Stimulated activated CD8-positive, alpha-beta memory T cell treated with anti-CD3 and anti-CD28 coated beads, Interleukin-7, amount 100 ng/mL, for 24 hours (primary cell): ENCODE measurements around the gene KRT16.
"Not testable (repeated sequence)": the region's sequence is repeated elsewhere in the genome, so short reads cannot be mapped to it uniquely, and the experiment has no call there.

ENCODE experiments used
- DNase-seq: peaks from one replicate; pipeline ENCODE4 v3.0.0-alpha.2; 2020; ENCODE audit warnings: low read depth

The KRT16 gene

DNA sequence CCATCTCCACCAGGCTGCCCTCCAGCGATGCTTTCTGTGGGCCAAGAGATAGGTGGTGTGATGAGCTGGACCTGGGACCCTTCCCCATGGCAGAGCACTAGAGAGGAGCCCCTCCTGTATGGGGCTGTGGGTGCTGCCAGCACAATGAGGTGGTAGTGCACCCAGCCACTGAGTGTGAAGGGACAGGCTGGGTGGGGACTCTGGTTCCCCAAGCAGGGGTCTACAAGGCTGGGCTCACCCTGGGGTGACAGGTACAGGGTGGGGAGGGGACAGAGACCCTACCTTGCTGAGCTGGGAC is 15.5 kb upstream of the KRT16 start:
- DNase-seq: not testable (repeated sequence)

DNA sequence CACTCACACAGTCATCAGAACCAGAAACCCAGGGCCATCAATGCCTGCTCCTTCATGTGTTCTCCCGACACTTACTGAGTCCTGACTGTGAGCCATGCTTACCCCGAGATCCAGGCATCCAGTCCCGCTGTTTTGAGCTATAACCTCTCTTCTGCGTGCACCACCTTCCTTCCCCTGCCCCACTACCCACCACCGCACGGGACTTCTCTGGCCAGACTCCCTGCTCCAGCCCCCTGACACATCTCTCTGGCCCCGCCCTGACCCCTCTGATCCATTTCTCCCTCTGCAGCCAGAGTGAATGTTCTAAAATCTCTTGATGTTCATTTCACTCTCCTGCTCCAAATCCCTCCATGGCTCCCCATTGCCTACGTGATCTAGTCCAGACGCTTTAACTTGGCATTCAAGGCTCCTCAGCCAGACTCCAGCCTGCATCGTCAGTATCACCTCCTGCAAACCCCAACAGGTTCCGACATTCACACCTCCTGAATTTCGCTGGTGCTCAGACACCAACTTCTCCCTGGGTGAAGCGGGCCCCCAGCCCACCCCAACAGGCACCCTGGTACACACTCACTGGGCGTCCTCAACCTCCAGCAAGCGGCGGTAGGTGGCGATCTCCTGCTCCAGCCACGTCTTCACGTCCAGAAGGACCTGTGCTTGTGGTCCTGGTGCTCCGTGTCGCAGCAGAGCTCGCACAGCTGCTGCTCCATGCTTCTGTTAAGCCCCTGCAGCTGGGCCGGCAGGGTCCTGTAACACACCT is 14.9 kb upstream of the KRT16 start:
- no peak for DNase-seq

DNA sequence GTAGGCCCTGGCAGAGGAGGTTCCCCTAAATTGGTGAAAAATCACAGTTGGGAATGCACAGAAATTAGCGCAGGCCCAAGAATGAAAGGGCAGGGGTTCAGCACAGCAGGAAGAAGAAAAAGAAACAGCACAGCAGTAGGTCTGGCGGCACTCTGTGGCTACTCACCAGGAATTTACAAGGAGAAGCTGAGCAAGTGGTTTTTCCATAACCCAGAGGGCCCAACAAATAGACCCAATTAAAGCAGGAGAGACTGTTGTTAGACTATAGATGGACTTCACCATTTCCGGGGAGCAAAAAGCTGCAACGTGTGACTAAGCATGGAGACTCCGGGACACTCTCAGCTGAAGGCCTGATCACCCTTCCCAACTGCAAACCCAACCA is 14.3 kb upstream of the KRT16 start:
- DNase-seq: not testable (repeated sequence)

DNA sequence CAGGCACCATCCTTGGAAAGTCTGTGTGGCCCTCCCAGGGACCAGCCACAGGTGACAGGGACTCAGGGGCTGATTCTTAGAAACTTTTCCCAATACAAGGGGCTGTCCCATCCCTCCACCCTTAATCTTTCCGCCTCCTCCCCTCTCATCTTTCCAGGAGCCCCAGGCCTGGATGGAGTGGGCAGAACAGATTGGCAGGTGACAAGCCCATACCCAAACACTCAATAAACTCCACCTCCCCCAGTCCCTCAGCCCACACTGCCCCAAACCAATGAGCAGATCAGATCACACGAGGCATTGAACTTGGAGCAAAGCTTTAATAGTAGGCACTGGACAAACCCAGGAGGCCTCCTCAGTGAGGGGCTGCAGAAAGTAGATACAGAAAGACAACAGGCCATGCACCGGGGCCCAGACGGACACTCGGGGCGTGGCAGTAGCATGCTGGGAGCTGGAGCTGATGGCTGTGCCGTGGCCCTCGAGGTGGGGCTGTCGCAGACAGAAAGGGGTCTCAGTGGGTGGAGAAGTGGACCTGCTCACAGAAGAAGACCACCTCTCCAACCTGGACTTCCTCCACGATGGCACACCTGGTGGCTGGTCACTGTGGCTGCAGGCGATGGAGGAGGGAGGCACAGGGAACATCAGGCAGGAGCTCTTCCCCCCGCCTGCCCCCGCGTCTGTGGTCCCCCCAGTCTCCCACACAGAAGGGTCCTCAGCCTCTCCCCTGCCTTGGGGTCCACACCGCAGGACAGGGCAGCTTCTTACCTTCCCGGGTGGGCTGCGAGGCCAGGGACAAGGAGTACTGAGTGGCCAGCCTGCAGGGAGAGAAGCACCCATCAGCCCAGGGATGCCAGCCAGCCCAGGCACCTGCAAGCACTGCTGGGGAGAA is 13.7 kb upstream of the KRT16 start:
- not testable (repeated sequence) for DNase-seq

DNA sequence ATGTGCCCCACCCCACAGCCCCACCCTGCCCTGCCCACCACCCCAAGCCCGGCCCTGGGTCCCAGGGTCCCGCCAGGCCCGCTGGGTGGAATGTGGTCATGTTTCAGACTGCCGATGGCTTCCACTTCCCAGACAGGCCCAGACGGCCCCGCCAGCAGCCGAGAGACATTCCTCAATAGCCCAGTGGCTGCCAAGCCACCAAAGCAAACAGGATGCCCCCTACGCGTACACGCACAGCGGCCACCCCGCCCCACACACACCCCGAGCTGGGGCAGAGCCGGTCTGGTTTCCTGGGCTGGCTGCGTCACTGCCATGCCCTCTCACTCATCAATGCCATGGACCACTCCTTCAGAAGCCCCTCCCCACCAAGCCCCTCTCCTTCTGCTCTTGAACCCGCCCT is 13.0 kb upstream of the KRT16 start:
- no peak for DNase-seq

DNA sequence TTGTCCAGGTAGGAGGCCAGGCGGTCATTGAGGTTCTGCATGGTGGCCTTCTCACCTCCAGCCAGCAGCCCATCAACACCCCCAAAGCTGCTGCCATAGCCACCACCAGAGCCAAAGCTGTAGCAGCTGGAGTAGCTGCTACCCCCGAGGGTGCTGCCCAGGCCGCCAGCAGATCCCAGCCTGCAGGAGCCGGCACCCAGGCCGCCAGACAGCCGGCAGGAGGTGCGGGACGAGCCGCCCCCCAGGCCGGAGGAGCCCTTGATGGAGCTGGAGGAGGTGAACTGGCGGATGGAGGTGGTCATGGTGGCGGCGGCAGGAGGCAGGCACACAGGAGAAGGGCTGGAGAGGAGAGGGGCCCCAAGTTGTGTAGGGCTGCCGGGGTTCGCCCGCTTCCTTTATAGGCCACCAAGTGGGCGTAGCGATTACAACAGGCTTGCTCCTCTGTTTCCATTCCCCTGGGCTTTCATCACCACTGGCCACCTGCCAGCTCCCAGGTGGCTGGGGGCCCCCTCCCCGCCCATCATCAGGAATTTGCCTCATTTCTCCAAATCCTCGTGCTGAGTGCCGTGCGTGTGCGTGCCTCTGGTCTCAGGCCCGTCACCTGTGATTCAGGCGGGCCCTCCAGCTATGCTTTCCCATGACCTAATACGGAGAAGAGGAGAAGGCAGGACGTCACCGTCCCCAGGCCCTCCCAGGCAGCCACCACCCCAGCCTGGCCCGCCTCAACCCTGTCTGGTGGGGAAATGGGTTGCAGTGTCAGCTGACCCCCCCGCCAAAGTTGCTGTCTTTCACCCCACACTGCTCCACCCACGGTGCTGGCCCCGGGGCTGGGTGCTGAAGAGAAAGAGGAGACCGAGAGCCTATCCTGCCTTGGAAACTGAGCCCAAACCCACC is 11.9 kb upstream of the KRT16 start, which contains the start of gene KRT17:
Gene KRT17, minus strand, starts transcription at position 368 of the 894 bp plus-strand sequence. Its CDS starts 66 bp downstream, at position 302.
- no peak for DNase-seq

DNA sequence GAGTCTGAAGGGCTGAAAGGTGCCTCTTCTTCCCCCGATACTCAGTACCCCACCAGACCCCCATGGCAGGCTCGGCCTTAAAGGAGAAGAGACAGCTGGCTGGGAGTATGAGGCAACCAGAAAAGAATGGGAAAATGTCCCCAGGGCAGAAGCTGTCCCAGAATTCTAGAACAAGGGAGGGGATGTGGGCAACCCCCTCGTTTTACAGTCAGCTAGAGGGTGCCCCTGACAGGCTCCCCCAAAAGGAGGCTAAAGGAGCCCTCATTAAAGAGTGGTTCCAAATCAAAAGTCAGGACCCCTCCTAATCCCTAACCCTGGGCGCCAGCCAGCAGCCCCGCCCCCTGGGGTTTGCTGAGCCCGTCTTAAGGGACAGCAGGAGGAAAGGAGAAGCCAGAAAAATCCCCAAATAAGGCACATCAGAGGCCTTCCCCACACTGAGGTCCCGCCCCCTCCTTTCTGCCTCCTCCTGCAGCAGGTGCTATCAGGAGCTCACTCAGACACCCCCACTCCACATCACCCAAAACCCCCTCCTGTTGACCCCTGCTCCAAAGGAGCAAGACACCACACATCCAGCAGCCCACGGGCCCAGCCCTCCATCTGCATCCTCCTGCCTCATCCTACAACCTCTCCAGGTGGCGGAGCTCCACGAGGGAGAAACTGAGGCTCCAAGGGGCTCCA is 10.8 kb upstream of the KRT16 start:
- DNase-seq: not testable (repeated sequence)

DNA sequence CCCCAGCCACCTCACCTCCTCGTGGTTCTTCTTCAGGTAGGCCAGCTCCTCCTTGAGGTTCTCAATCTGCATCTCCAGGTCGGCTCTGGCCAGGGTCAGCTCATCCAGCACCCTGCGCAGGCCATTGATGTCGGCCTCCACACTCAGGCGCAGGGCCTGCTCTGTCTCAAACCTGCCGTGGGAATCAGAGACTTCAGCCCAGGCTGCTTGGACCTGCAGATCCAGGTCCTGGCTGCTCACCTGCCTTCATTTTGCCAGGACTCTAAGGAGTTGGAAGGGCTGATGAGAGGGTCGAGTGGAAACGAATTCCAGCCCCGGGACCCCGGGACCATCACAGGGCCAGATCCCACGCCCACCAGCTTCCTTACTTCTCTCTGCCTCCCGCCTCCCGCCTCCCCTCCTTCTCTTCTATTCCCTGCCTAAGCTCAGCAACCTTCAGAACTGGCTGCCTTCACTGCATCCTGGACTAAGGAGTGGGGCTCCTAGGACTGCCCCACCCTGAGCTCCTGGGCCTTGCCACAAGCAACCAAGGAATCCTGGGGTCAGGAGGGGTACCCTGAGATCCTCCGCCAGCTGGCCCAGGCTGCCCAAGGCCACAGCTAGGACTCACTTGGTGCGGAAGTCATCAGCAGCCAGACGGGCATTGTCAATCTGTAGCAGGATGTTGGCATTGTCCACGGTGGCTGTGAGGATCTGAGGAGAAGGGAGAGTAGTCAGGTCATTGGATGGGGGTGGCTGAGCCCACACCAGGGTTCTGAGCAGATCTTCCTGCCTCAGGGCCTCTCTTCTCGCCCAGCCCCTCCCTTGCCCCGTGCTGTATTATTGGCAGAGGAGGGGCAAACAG is 10.0 kb upstream of the KRT16 start:
- DNase-seq: not testable (repeated sequence)

DNA sequence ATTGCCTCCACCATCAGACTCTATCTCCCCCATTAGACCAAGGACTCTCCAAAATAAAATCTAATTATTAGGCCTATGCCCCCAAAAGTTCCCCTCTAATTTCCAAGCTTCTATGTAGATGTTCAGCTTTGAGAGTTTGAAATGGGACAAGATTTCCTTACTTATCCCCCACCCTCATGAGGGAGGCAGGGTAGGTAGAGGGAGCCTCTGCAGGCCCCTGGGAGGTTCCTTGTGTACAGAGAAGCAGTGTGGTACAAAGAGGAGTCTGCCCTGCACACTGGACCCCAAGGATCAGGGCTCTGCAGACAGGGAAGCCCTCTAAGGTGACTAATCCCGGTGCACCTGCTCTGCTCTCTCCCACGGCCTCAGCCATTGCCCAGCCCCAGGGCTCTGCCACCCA is 9.3 kb upstream of the KRT16 start:
- DNase-seq: no peak

DNA sequence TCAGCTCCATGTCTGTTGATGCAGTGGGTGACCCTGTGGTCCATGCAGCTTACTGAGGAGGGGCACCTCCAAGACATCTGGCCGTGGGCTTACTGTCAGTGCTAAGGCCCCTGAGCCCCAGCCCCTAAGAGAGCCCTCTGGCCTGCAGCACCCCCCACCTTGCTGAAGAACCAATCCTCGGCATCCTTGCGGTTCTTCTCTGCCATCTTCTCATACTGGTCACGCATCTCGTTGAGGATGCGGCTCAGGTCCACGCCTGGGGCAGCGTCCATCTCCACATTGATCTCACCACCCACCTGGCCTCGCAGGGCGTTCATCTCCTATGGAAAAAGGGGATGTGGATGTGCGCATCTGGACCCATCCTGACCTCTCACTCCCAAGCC is 8.9 kb upstream of the KRT16 start:
- not testable (repeated sequence) for DNase-seq

DNA sequence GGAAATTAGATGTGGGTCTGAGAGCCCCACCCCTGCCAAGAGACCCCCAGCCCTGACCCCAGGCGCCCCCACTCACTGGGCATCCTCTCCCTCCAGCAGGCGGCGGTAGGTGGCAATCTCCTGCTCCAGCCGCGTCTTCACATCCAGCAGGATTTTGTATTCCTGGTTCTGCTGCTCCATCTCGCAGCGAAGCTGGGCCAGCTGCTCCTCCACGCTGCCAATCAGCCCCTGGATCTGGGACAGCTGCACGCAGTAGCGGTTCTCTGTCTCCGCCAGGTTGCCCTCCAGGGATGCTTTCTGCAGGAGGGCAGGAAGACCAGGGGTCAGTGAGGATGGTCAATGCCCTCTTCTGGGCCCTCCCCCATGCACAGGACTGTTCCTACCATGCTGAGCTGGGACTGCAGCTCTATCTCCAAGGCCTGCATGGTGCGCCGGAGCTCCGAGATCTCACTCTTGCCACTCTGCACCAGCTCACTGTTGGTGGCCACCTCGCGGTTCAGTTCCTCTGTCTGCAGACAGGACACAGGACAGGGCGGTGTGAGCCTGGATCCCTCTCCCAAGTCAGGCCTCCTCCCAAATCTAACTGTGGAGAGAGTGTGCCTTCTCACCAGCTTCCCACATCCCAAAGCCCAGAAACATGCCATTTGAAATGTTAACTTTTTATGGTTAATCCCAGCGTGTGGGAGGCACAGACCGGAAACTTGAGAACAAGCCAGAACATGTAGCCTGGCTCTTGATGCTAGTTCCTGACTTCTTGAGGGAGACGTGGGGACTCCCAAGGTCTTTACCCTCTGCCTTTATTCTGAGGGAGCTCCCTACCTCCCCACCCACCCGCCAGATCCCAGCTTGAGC is 8.2 kb upstream of the KRT16 start:
- DNase-seq: no peak

DNA sequence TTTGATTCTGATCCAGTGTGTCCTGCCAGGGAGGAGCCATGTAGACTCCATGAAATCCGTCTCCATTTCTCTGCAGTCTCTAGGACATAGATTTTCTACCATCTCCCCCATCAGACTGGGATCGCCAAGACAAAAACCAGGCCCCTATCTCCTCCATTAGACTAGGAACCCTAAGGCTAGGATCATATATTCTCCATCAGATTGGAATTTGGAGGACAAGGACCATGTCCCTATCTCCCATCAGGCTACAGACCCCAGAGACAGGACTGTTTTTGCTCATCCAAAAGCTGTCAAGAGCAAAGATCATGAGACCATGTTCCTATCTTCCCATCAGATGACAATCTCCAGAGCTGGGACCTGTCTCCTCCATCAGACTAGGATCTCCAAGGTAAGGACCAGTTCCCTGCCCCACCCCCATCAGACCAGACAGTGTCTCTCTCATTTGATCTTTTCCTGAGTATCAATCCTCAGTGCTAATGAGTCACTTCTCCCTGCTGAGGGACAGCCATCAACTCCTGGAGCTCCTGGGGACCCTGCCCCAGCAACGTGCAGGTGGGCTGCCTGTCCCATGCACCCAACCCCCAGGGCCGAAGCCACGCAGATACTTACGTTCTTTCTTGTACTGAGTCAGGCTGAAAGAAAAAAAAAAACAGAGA is 7.5 kb upstream of the KRT16 start:
- not testable (repeated sequence) for DNase-seq

DNA sequence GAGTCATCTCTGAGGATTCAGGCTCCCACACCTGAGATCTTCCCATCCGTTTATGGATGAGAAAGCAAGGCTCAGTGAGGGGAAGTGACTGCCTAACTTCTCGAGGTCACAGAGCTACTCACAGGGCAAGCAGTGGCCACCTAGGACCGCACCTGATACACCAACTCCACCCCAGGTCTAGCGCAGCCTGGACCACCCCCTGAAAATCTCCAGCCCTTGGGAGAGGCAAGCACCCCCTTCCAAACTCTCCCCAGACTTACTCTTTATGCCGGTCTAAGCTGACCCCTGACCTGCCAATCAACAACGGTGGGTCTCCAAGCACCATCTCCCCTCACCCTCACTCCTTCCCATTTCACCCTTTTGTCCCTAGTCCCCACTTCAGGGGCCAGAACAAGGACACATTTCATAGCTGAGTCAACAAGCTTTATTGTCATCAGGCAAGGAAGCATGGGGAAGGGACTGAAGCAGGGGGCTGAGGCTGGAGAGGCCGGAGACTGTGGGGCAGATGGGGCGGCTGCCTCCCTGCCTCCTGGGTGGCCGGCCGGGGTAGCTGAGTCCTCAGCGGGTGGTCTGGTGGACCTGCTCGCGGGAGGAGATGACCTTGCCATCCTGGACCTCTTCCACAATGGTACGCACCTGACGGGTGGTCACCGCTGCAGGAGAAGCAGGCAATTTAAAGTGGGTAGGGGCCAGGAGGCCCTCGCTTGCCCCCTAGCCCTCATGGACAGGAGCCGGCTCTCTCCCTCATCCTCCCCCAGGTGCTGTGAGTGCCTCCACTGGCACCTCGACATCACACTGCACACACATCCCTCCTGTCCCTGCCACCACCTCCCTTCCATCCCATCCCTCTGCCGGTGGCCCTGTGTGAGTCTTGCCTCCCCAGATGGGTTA is 6.7 kb upstream of the KRT16 start:
- no peak for DNase-seq

DNA sequence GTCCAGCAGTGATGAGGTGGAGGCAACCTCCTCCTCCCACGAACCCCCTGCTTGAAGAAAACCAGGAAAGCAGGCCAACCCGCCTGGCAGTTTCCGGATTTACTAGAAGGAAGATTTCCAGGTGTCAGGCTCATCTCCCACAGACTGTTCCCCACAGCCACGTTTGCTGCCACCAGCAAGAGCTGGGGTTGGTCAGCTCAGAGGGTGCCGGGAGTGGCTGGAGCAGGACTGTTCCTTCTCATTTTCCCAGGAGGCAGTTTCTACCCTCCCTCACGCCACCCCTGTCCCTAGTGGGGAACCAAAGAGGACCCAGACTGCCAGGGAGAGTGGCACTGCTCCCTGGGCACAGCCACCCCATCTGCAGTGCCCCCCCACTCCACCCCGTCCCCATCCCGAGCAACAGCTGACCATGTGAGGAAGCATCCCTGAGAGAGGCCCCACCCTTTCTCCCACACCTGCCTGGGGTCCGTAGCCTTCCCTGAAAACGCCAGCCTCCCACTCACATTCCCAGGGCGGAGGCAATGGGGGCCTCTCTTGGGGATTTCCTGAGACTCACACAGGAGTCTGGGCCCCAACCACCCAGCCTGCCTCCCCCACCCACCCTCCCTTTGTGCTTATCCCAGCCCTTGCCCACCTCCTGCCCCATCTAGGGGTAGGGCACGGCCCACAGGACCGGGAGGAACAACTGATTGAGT is 5.9 kb upstream of the KRT16 start:
- DNase-seq: no peak

DNA sequence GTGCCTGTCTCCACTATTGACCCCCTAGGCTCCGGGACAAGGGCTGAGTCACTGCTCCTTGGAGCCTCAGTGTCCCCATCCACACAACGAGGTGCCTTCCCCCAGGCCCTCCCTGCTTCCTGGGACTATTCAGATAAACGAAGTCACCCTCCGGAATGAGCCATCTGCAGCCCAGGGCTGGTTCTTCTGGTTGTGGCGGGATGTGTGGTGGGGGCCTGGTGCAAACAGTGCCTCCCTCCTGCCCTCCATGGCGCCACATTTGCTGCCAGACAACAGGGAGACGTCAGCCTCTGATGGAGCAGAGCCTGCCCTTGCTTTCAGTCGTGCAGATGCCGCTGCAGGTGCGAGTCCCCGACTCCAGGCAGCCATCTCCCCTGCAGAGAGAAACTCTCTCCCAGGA is 5.1 kb upstream of the KRT16 start:
- DNase-seq: no peak

DNA sequence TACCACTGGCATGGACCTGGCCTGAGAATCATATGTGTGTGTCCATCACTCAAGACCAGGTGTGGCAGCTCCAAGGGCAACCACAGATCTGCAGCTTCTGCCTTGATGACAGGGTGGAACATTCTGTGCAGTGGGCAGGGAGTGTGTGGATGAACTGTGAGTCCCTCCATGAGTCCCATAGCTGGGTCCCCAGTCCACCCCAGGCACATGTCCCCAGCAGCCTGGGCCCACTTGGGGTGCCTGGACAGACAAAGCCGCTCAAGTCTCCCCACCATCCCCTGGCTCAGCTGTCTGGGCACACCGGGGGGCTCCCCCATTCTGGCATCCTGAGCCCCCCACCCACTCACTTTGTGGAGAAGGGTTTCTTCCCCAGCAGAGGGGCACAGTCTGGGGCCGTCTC is 4.6 kb upstream of the KRT16 start:
- DNase-seq: no peak

DNA sequence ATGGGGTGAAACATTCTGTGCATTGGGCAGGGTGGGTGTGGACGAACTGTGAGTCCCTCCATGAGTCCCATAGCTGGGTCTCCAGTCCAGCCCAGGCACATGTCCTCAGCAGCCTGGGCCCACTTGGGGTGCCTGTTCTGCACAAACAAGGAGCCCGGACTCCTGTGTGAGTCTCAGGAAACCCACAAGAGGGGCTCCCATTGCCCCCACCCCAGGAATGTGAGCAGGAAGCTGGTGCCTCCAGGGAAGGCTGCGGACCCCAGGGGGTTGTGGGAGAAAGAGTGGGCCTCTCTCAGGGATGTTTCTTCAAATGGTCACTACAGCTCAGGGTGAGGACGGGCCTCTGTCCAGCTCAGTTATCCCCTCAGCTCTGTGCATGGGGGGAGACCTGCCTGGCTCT is 3.9 kb upstream of the KRT16 start:
- not testable (repeated sequence) for DNase-seq

DNA sequence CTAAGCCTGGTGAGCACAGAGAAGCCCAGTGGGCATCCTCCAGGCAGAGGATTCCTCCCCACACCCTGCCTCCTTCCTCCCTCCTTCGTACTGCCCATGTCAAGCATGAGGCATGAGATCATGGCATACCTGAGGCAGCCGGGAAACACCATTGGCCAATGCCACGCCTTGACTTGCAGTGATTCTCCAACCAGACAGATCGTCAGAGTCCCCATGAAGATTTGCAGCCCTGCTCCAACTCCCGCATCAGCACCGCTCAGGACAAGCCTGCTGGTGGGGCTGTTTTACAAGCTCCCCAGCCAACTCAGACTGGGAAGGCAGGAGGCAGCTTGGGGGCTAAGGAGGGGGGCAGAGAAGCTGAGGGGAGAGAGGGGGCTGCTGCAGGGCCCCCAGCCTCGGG is 2.9 kb upstream of the KRT16 start:
- DNase-seq: no peak
